Colonic mucosa (tissue), 4 donors: ENCODE data around the gene LAMA5. TPM values are rescaled to one million over a fixed set of nuclear protein-coding genes. Genes with fewer than 3 reads are reported as not detected.

Experiments
- DNase-seq: peaks from one replicate; pipeline ENCODE4 v3.0.0-alpha.2; 2020
- H3K27ac ChIP-seq: fragments of 200-600 bp; one replicate; pipeline ENCODE4 v1.8.0; 2021
- H3K27me3 ChIP-seq: fragments of 200-600 bp; one replicate; pipeline ENCODE4 v1.8.0; 2021
- H3K36me3 ChIP-seq: fragments of 200-600 bp; one replicate; pipeline ENCODE4 v1.8.0; 2021
- H3K4me1 ChIP-seq: fragments of 200-600 bp; one replicate; pipeline ENCODE4 v1.8.0; 2021; ENCODE audit warnings: mild to moderate bottlenecking
- H3K4me3 ChIP-seq: fragments of 200-600 bp; one replicate; pipeline ENCODE4 v1.8.0; 2021
- H3K9ac ChIP-seq, 2 donors: one replicate each; pipeline ENCODE4 v1.7.0; 2013; ENCODE audit warnings: control low read depth in 2 of 2, low read depth in 2 of 2, low read length in 2 of 2
- H3K9me3 ChIP-seq: fragments of 200-600 bp; one replicate; pipeline ENCODE4 v1.8.0; 2021
- CTCF ChIP-seq: fragments of 200-600 bp; IDR thresholded peaks from one replicate; pipeline ENCODE4 v1.8.0; 2022; ENCODE audit warnings: antibody characterized with exemption, mild to moderate bottlenecking
- intact Hi-C: fragments of 100-400 bp; cut with DNase I; formaldehyde crosslinking; loops from one replicate; pipeline ENCODE4 v1.14.1; 2022
- total RNA-seq, 2 donors: library from RNA; stranded (reverse); fragmentation: NEBNext Ultra II Directional in 1 of 2; extraction: Animal tissue kit (Norgen Biotek cat#: 25700) in 1 of 2; gene quantifications; one replicate each; pipeline ENCODE4 v1.2.1, GENCODE V29; 2021
- donor health status: healthy.
- donor health status: DM: no; HTN: no; CAD: no.
- donor health status: DM: no; HTN: no; CAD: no.

LAMA5 gene
- total RNA-seq, 2 donors from 2014 or later: 32.5 to 35.5 TPM

GRCh38 chr20:62320581-62321354 is 46.3 kb downstream of the LAMA5 start:
- H3K36me3 ChIP-seq: no peaks in the 10 kb centered on the region
- no peaks in the 10 kb centered on the region for H3K4me1 ChIP-seq
- no peaks in the 10 kb centered on the region for H3K27me3 ChIP-seq
- H3K27ac ChIP-seq: no peak overlapping the region
- DNase-seq: peak; percentile 25
- no peaks in the 10 kb centered on the region for H3K9me3 ChIP-seq
- no peak overlapping the region for H3K9ac ChIP-seq
- no peak for TF ChIP-seq CTCF
- intact Hi-C loops: no loop called here
- no peak overlapping the region for H3K4me3 ChIP-seq

- no peak overlapping the region for H3K4me3 ChIP-seq
- no peaks in the 10 kb centered on the region for H3K4me1 ChIP-seq
- no peak for DNase-seq
- H3K36me3 ChIP-seq: no peaks in the 10 kb centered on the region
- no peaks in the 10 kb centered on the region for H3K9me3 ChIP-seq
- no peak for TF ChIP-seq CTCF
- H3K9ac ChIP-seq: no peak overlapping the region
- intact Hi-C loops: no loop called here
- no peak overlapping the region for H3K27ac ChIP-seq
- no peaks in the 10 kb centered on the region for H3K27me3 ChIP-seq
Observed at GRCh38 chr20:62319346-62319909, 47.7 kb downstream of the LAMA5 start.

- Histone ChIP-seq H3K36me3 (no peaks in the 10 kb centered on the region), H3K4me3 (no peak overlapping the region), H3K27ac (no peak overlapping the region), H3K27me3 (no peaks in the 10 kb centered on the region), H3K4me1 (no peaks in the 10 kb centered on the region), H3K9ac (no peak overlapping the region), H3K9me3 (no peaks in the 10 kb centered on the region)
- DNase-seq: no peak
- intact Hi-C loops: no loop called here
- TF ChIP-seq CTCF: no peak
Observed at GRCh38 chr20:62318400-62319345, 48.4 kb downstream of the LAMA5 start.

GRCh38 chr20:62317167-62317655 is 49.9 kb downstream of the LAMA5 start:
- Histone ChIP-seq H3K36me3 (no peaks in the 10 kb centered on the region), H3K4me1 (no peaks in the 10 kb centered on the region), H3K27ac (no peak overlapping the region), H3K4me3 (no peak overlapping the region), H3K9ac (no peak overlapping the region), H3K27me3 (no peaks in the 10 kb centered on the region), H3K9me3 (no peaks in the 10 kb centered on the region)
- no peak for TF ChIP-seq CTCF
- intact Hi-C loops: no loop called here
- no peak for DNase-seq
